ENCODE data around the gene ZNF655. TPM values are rescaled to one million over a fixed set of nuclear protein-coding genes. Genes with fewer than 3 reads are reported as not detected.

Gene ZNF655
- total and polyA plus RNA-seq, 2 of the 8 experiments (the other 6 are each of a cell fraction or from before 2014, with no cell fraction given) = 27.1 to 37.8 TPM

DNA sequence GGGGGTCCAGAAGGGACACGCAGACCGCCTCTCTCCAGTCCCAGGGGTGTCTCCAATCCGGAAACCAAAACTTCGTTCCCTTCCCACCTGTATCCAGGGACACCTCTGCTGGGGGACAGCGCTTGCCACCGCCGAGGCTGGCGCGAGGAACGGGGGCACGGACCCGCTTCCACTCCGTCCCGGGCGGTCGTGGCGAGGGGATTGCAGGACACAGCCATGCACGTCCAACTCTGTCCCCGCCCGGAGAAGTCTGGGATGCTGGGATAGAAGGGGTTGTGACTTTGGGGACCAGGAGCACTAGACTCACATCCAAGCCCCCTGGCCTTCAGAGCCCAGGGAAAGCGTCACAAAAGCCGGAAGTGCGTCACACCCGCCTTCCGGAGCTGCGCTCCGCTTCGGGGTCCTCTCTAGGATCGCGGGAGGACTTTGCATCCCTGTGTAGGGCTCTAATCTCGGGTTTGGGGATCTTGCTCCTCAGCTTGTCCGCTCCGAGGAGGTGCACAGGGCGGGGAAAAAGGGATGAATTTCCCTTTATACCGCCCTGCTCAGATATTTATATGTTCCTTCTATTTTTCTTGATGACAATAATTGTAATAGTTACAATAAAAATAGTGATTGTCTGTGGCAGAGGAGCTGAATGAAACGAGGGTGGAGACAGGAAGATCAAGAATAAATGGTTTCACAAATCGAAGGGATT is 6.5 kb upstream of the ZNF655 start, which contains the start of gene FAM200A:
TSS of gene FAM200A (minus strand) at position 348 of the 697 bp plus-strand sequence. CDS start 3,707 bp downstream, outside the sequence.
- H3K27ac ChIP-seq (ENCODE audit: low read depth, low read length) = peak within 1 kb of the TSS; percentile 83
- peak; percentile 98 for TF ChIP-seq CREB1 (IDR thresholded peaks at IDR 0.05)
- no peak for TF ChIP-seq CBX5 (IDR thresholded peaks at IDR 0.05; ENCODE audit: low read depth, low read length)

More for the DNA sequence above, 6.5 kb upstream of the ZNF655 start, which contains the start of gene FAM200A:
- CTCF ChIA-PET (ENCODE audit: partially characterized antibody) = no interaction called here
- peaks cover 2 to 22% (median 8%) of the 10 kb centered on the region in 4 experiments; a peak in 6 of 8 replicates for H3K36me3 ChIP-seq (ENCODE audit: control insufficient read depth in 2 of 4, insufficient read depth in 4 of 4, low read length in 3 of 4)
- H3K79me1 ChIP-seq (ENCODE audit: low read depth, low read length) = no peaks in the 10 kb centered on the region; the same call in 1 of the 2 replicates
- H2BK20ac ChIP-seq (ENCODE audit: low read length) = no peak within 1 kb of the TSS
- peak within 1 kb of the TSS; percentile 95 for H4K91ac ChIP-seq (replicated peaks; ENCODE audit: insufficient read length, low read length)
- H3K27me3 ChIP-seq (replicated peaks in 1 of 4; ENCODE audit: control insufficient read depth in 3 of 4, extremely low read depth in 1 of 4, insufficient read depth in 3 of 4, low read length in 3 of 4) = no peaks in the 10 kb centered on the region
- peaks cover 2% of the 10 kb centered on the region; the same call in 1 of the 2 replicates for H3K23me2 ChIP-seq (ENCODE audit: low read depth, low read length)
- H3K14ac ChIP-seq (ENCODE audit: insufficient read length) = peak within 1 kb of the TSS; percentile 37
- H3K4me3 ChIP-seq (ENCODE audit: extremely low read depth in 1 of 4, insufficient read depth in 2 of 4, low read depth in 3 of 4, low read length in 4 of 4) = peak within 1 kb of the TSS; percentile 94 to 98 (median 96)
- H3K56ac ChIP-seq (replicated peaks; ENCODE audit: insufficient read length, low read depth, low read length) = peak within 1 kb of the TSS; percentile 82
- H3K9me3 ChIP-seq (ENCODE audit: insufficient read depth in 2 of 2, low read depth in 1 of 2, low read length in 1 of 2) = peaks cover 0 to 4% of the 10 kb centered on the region in 2 experiments; a peak in 2 of 4 replicates
- H2BK12ac ChIP-seq (ENCODE audit: low read depth, low read length) = no peak within 1 kb of the TSS
- WGBS, 2 experiments (ENCODE audit: extremely low coverage in 1 of 2, insufficient coverage in 1 of 2, insufficient read length in 1 of 2, insufficient replicate concordance in 2 of 2, low coverage in 1 of 2, low lambda C conversion rate in 2 of 2, missing lambda C conversion rate in 1 of 2) = 3% methylated on average over 37 of the region's 37 CpGs; no CpG with 5 or more reads in 1 of the 2 experiments
- no peaks in the 10 kb centered on the region for H3K4me1 ChIP-seq (replicated peaks in 1 of 4; ENCODE audit: control insufficient read depth in 3 of 4, insufficient read depth in 4 of 4, low read length in 3 of 4)
- H3K9ac ChIP-seq (replicated peaks in 1 of 4; ENCODE audit: extremely low read depth in 1 of 4, low read depth in 3 of 4, low read length in 3 of 4) = peak within 1 kb of the TSS; percentile 64 to 97 (median 90)
- no peak within 1 kb of the TSS for H2BK120ac ChIP-seq (replicated peaks; ENCODE audit: low read depth, low read length)
- H4K8ac ChIP-seq (ENCODE audit: extremely low read depth, insufficient read depth, low read length) = peak within 1 kb of the TSS; percentile 96
- no peak within 1 kb of the TSS for H2BK15ac ChIP-seq (ENCODE audit: low read length)
- peak within 1 kb of the TSS; percentile 72; the same call in 1 of the 2 replicates for H3K18ac ChIP-seq (ENCODE audit: extremely low read depth, low read length)
- H3K23ac ChIP-seq (ENCODE audit: insufficient read length) = no peak within 1 kb of the TSS
- peaks cover 0 to 8% of the 10 kb centered on the region in 2 experiments; a peak in 2 of 4 replicates for H3K79me2 ChIP-seq (ENCODE audit: control insufficient read depth in 1 of 2, insufficient read depth in 2 of 2, low read length in 2 of 2)
- no peak within 1 kb of the TSS for H2AK5ac ChIP-seq (ENCODE audit: low read depth, low read length)
- H3K4ac ChIP-seq (replicated peaks; ENCODE audit: insufficient read length, low read depth, low read length) = peak within 1 kb of the TSS; percentile 72
- H4K20me1 ChIP-seq (replicated peaks in 1 of 2; ENCODE audit: control insufficient read depth in 1 of 2, insufficient read depth in 2 of 2, low read length in 2 of 2) = no peaks in the 10 kb centered on the region
- peak within 1 kb of the TSS; percentile 84; the same call in 1 of the 2 replicates for H2BK5ac ChIP-seq (ENCODE audit: low read depth, low read length)
- H3K4me2 ChIP-seq (ENCODE audit: insufficient read depth in 1 of 2, low read depth in 2 of 2, low read length in 2 of 2) = peak within 1 kb of the TSS; percentile 44 to 85
- FAIRE-seq = peak; percentile 92
- peak within 1 kb of the TSS; percentile 93 for H2AFZ ChIP-seq (ENCODE audit: low read length)
- DNase-seq (ENCODE audit: low read depth in 1 of 2, low spot score in 2 of 2) = peak in 1 of 2 experiments; percentile 87
- POLR2A ChIA-PET (ENCODE audit: partially characterized antibody) = interaction anchor here (0.7 to 2.9 kb wide), 6 partner anchors 27 to 500 kb away, joined by 3 to 20 read pairs (median 3); partner anchors contain the start of genes ZKSCAN5 and ZNF394
- H4K5ac ChIP-seq (ENCODE audit: insufficient read length, low read depth, low read length) = no peak within 1 kb of the TSS

Measured in H1 (cell line).